Measurements from ENCODE around the gene SLCO3A1. TPM values are rescaled to one million over a fixed set of nuclear protein-coding genes. Genes with fewer than 3 reads are reported as not detected.

Gene SLCO3A1
- total RNA-seq, 2 donors from 2014 or later: 7.2 to 11.4 TPM

- Mint-ChIP-seq H3K9me3 (no peaks in the 10 kb centered on the region), H3K27me3 (ENCODE audit: insufficient read depth) (no peaks in the 10 kb centered on the region), H3K36me3 (ENCODE audit: low read depth) (no peaks in the 10 kb centered on the region), H3K27ac (no peak overlapping the region), H3K4me1 (peaks cover 9% of the 10 kb centered on the region), H3K4me3 (no peak overlapping the region)
- Histone ChIP-seq H3K36me3 (ENCODE audit: control insufficient read depth, insufficient read depth, low read length) (no peaks in the 10 kb centered on the region), H3K9me3 (ENCODE audit: control insufficient read depth, low read length) (no peaks in the 10 kb centered on the region), H3K27ac (ENCODE audit: low read depth, low read length) (no peak overlapping the region), H3K4me1 (ENCODE audit: control insufficient read depth, insufficient read depth, low read length) (no peaks in the 10 kb centered on the region), H3K4me3 (ENCODE audit: low read length) (no peak overlapping the region), H3K9ac (ENCODE audit: extremely low read depth, low read length, poor library complexity, severe bottlenecking) (no peak overlapping the region), H3K27me3 (ENCODE audit: control insufficient read depth, insufficient read depth, low read length, poor library complexity, severe bottlenecking) (no peaks in the 10 kb centered on the region)
- no peak for TF ChIP-seq CTCF (conservative IDR thresholded peaks at IDR 0.05)
- WGBS, 2 experiments (ENCODE audit: insufficient coverage in 1 of 2, insufficient read length in 1 of 2): 84 to 95% methylated on average over 5 to 6 of the region's 6 CpGs
- DNase-seq: no peak
These were observed 224.8 kb downstream of the SLCO3A1 start for GRCh38 chr15:92078270-92078669.

GRCh38 chr15:92079047-92079446, 225.5 kb downstream of the SLCO3A1 start:
- no peaks in the 10 kb centered on the region for H3K4me1 ChIP-seq (ENCODE audit: control insufficient read depth, insufficient read depth, low read length)
- H3K9me3 Mint-ChIP-seq: no peaks in the 10 kb centered on the region
- WGBS, 2 experiments (ENCODE audit: insufficient coverage in 1 of 2, insufficient read length in 1 of 2): 83 to 87% methylated on average over 3 of the region's 3 CpGs
- H3K27ac ChIP-seq (ENCODE audit: low read depth, low read length): no peak overlapping the region
- no peaks in the 10 kb centered on the region for H3K36me3 ChIP-seq (ENCODE audit: control insufficient read depth, insufficient read depth, low read length)
- H3K4me1 Mint-ChIP-seq: peaks cover 9% of the 10 kb centered on the region
- no peaks in the 10 kb centered on the region for H3K36me3 Mint-ChIP-seq (ENCODE audit: low read depth)
- H3K27me3 Mint-ChIP-seq (ENCODE audit: insufficient read depth): no peaks in the 10 kb centered on the region
- no peak overlapping the region for H3K4me3 Mint-ChIP-seq
- no peaks in the 10 kb centered on the region for H3K27me3 ChIP-seq (ENCODE audit: control insufficient read depth, insufficient read depth, low read length, poor library complexity, severe bottlenecking)
- H3K9me3 ChIP-seq (ENCODE audit: control insufficient read depth, low read length): no peaks in the 10 kb centered on the region
- H3K4me3 ChIP-seq (ENCODE audit: low read length): no peak overlapping the region
- DNase-seq: peak; percentile 80
- H3K9ac ChIP-seq (ENCODE audit: extremely low read depth, low read length, poor library complexity, severe bottlenecking): no peak overlapping the region
- H3K27ac Mint-ChIP-seq: no peak overlapping the region
- TF ChIP-seq CTCF (conservative IDR thresholded peaks at IDR 0.05): peak; percentile 67

- no peak overlapping the region for H3K27ac Mint-ChIP-seq
- Histone ChIP-seq H3K27ac (ENCODE audit: low read depth, low read length) (no peak overlapping the region), H3K4me1 (ENCODE audit: control insufficient read depth, insufficient read depth, low read length) (no peaks in the 10 kb centered on the region), H3K9ac (ENCODE audit: extremely low read depth, low read length, poor library complexity, severe bottlenecking) (no peak overlapping the region), H3K36me3 (ENCODE audit: control insufficient read depth, insufficient read depth, low read length) (no peaks in the 10 kb centered on the region), H3K27me3 (ENCODE audit: control insufficient read depth, insufficient read depth, low read length, poor library complexity, severe bottlenecking) (no peaks in the 10 kb centered on the region), H3K4me3 (ENCODE audit: low read length) (no peak overlapping the region), H3K9me3 (ENCODE audit: control insufficient read depth, low read length) (no peaks in the 10 kb centered on the region)
- H3K36me3 Mint-ChIP-seq (ENCODE audit: low read depth): no peaks in the 10 kb centered on the region
- H3K27me3 Mint-ChIP-seq (ENCODE audit: insufficient read depth): no peaks in the 10 kb centered on the region
- WGBS, 2 experiments (ENCODE audit: insufficient coverage in 1 of 2, insufficient read length in 1 of 2): 92 to 95% methylated on average over 10 of the region's 10 CpGs
- no peaks in the 10 kb centered on the region for H3K9me3 Mint-ChIP-seq
- no peak overlapping the region for H3K4me3 Mint-ChIP-seq
- peaks cover 3% of the 10 kb centered on the region for H3K4me1 Mint-ChIP-seq
- DNase-seq: no peak
- no peak for TF ChIP-seq CTCF (conservative IDR thresholded peaks at IDR 0.05)
These were observed 226.2 kb downstream of the SLCO3A1 start for GRCh38 chr15:92079647-92080255.

Measured in endodermal cell (in vitro differentiated cells).